Natural killer cell (primary cell): ENCODE data around the gene DNASE1L2. TPM values are rescaled to one million over a fixed set of nuclear protein-coding genes. Genes with fewer than 3 reads are reported as not detected.
"Not testable (repeated sequence)": the region's sequence is repeated elsewhere in the genome, so short reads cannot be mapped to it uniquely, and the experiment has no call there.

Experiments used
- ATAC-seq, 3 donors: fragments of 150-1000 bp in 2 of 3; fragments of 200-7000 bp in 1 of 3; cut with Tn5 transposase; 1 replicate in 1 of 3; 2 replicates in 2 of 3; pipeline ENCODE4 v1.10.0; 2021; ENCODE audit warnings: mild to moderate bottlenecking in 2 of 3, moderate library complexity in 2 of 3
- DNase-seq, 2 donors: peaks; one replicate each; pipeline versions ENCODE4 v3.0.0 to v3.0.0-alpha.2; 2013 to 2021; ENCODE audit warnings: mixed read lengths in 1 of 2
- H3K27ac ChIP-seq: one replicate; pipeline ENCODE4 v1.5.1; 2013; ENCODE audit warnings: mild to moderate bottlenecking, low read length
- H3K27me3 ChIP-seq: one replicate; pipeline ENCODE4 v1.6.1; 2013; ENCODE audit warnings: low read length; ENCODE audit not compliant: control insufficient read depth, insufficient read depth
- H3K36me3 ChIP-seq: one replicate; pipeline ENCODE4 v1.6.1; 2013; ENCODE audit warnings: low read length; ENCODE audit not compliant: control insufficient read depth, insufficient read depth
- H3K4me1 ChIP-seq: one replicate; pipeline ENCODE4 v1.6.1; 2013; ENCODE audit warnings: low read length; ENCODE audit not compliant: control insufficient read depth, insufficient read depth
- H3K4me3 ChIP-seq: one replicate; pipeline ENCODE4 v1.5.1; 2013; ENCODE audit warnings: low read length
- H3K9me3 ChIP-seq: one replicate; pipeline ENCODE4 v1.6.1; 2013; ENCODE audit warnings: low read length; ENCODE audit not compliant: control insufficient read depth, insufficient read depth
- H3K27ac Mint-ChIP-seq, 2 donors: one replicate each; pipeline ENCODE4 v1.8.0; 2022; ENCODE audit warnings: mild to moderate bottlenecking in 2 of 2, mixed read lengths in 2 of 2, moderate library complexity in 1 of 2
- H3K27me3 Mint-ChIP-seq, 2 donors: one replicate each; pipeline ENCODE4 v1.8.0; 2022; ENCODE audit warnings: low read depth in 2 of 2, mixed read lengths in 2 of 2
- H3K36me3 Mint-ChIP-seq: one replicate; pipeline ENCODE4 v1.8.0; 2022; ENCODE audit warnings: mixed read lengths
- H3K4me1 Mint-ChIP-seq, 2 donors: one replicate each; pipeline ENCODE4 v1.8.0; 2022; ENCODE audit warnings: mixed read lengths in 2 of 2
- H3K4me3 Mint-ChIP-seq: one replicate; pipeline ENCODE4 v1.8.0; 2022; ENCODE audit warnings: mild to moderate bottlenecking, moderate library complexity, mixed read lengths
- H3K9me3 Mint-ChIP-seq, 2 donors: one replicate each; pipeline ENCODE4 v1.8.0; 2022; ENCODE audit warnings: mixed read lengths in 2 of 2
- CTCF ChIP-seq: fragments of 200-600 bp; IDR thresholded peaks from one replicate; pipeline ENCODE4 v1.8.0; 2022; ENCODE audit warnings: antibody characterized with exemption
- WGBS: methylation state at CpG from one replicate; pipeline ENCODE4 v1.1.7; 2013; ENCODE audit warnings: missing lambda C conversion rate; ENCODE audit not compliant: insufficient coverage; 5-methylcytosine and 5-hydroxymethylcytosine counted together
- intact Hi-C: fragments of 100-400 bp; cut with micrococcal nuclease; formaldehyde crosslinking; loops from one replicate; pipeline ENCODE4 v1.14.2; 2022
- total RNA-seq, 4 donors: library from RNA; stranded (reverse); fragments of 120-200 nt in 1 of 4; gene quantifications; one replicate each; pipeline versions ENCODE4 v1.2.3 to v1.2.4, GENCODE V29; 2013 to 2022

DNASE1L2 gene
- total RNA-seq, 3 donors from 2014 or later (not counting 1 experiment from before 2014, with no cell fraction given): 0.19 to 1.4 (median 0.77) TPM

- DNase-seq (no peak), ATAC-seq (no peak)
- H3K4me1 ChIP-seq: peaks cover 18% of the 10 kb centered on the region
- intact Hi-C loops: no loop called here
- H3K27ac Mint-ChIP-seq: no peak overlapping the region
- TF ChIP-seq CTCF: no peak
- H3K9me3 ChIP-seq: no peaks in the 10 kb centered on the region
- peaks cover 11 to 27% of the 10 kb centered on the region in 2 donors for H3K27me3 Mint-ChIP-seq
- no peaks in the 10 kb centered on the region for H3K36me3 Mint-ChIP-seq
- H3K9me3 Mint-ChIP-seq: no peaks in the 10 kb centered on the region
- no peak overlapping the region for H3K4me3 Mint-ChIP-seq
- H3K27ac ChIP-seq: no peak overlapping the region
- H3K27me3 ChIP-seq: peaks cover 31% of the 10 kb centered on the region
- peaks cover 5 to 16% of the 10 kb centered on the region in 2 donors for H3K4me1 Mint-ChIP-seq
- no peak overlapping the region for H3K4me3 ChIP-seq
- WGBS: 82% methylated on average over 14 of the region's 14 CpGs
- no peaks in the 10 kb centered on the region for H3K36me3 ChIP-seq
Observed at GRCh38 chr16:2199621-2200139, 36.6 kb upstream of the DNASE1L2 start.

- Histone ChIP-seq H3K4me3 (no peak overlapping the region), H3K9me3 (no peaks in the 10 kb centered on the region), H3K27ac (no peak overlapping the region), H3K36me3 (no peaks in the 10 kb centered on the region), H3K4me1 (peaks cover 17% of the 10 kb centered on the region), H3K27me3 (peaks cover 25% of the 10 kb centered on the region)
- no peaks in the 10 kb centered on the region for H3K36me3 Mint-ChIP-seq
- H3K9me3 Mint-ChIP-seq: no peaks in the 10 kb centered on the region
- intact Hi-C loops: no loop called here
- no peak overlapping the region for H3K4me3 Mint-ChIP-seq
- DNase-seq (no peak), ATAC-seq (no peak)
- H3K27me3 Mint-ChIP-seq: peaks cover 11 to 22% of the 10 kb centered on the region in 2 donors
- WGBS: 89% methylated on average over 6 of the region's 6 CpGs
- no peak for TF ChIP-seq CTCF
- no peak overlapping the region for H3K27ac Mint-ChIP-seq
- peaks cover 6 to 13% of the 10 kb centered on the region in 2 donors for H3K4me1 Mint-ChIP-seq
Observed at GRCh38 chr16:2200313-2200712, 35.9 kb upstream of the DNASE1L2 start.

- Mint-ChIP-seq H3K4me3 (peak overlapping the region; percentile 82), H3K27ac (peak overlapping the region in 1 of 2 donors; percentile 80), H3K4me1 (peaks cover 19 to 28% of the 10 kb centered on the region in 2 donors), H3K27me3 (peaks cover 8 to 10% of the 10 kb centered on the region in 2 donors)
- WGBS: 92% methylated on average over 3 of the region's 8 CpGs
- H3K9me3 Mint-ChIP-seq, DNase-seq, intact Hi-C loops, H3K4me3 ChIP-seq, H3K9me3 ChIP-seq, H3K36me3 Mint-ChIP-seq, ATAC-seq, H3K27ac ChIP-seq, H3K27me3 ChIP-seq: not testable (repeated sequence)
- H3K4me1 ChIP-seq: peaks cover 19% of the 10 kb centered on the region
- H3K36me3 ChIP-seq: peaks cover 12% of the 10 kb centered on the region
Observed at GRCh38 chr16:2203119-2203688, 33.0 kb upstream of the DNASE1L2 start.

GRCh38 chr16:2204416-2205103, 31.7 kb upstream of the DNASE1L2 start:
- Histone ChIP-seq H3K9me3 (no peaks in the 10 kb centered on the region), H3K27ac (peak overlapping the region; percentile 95), H3K4me1 (peaks cover 19% of the 10 kb centered on the region), H3K36me3 (peaks cover 26% of the 10 kb centered on the region), H3K4me3 (peak overlapping the region; percentile 88), H3K27me3 (no peaks in the 10 kb centered on the region)
- Mint-ChIP-seq H3K4me3 (peak overlapping the region; percentile 82), H3K27ac (peak overlapping the region; percentile 80 to 88), H3K27me3 (peaks cover 0 to 9% of the 10 kb centered on the region in 2 donors), H3K4me1 (peaks cover 19 to 28% of the 10 kb centered on the region in 2 donors), H3K9me3 (no peaks in the 10 kb centered on the region), H3K36me3 (no peaks in the 10 kb centered on the region)
- no peak for TF ChIP-seq CTCF
- ATAC-seq (no peak), DNase-seq (no peak)
- 87% methylated on average over 13 of the region's 13 CpGs for WGBS
- intact Hi-C loops: no loop called here
